Thoracic aorta (tissue), 2 donors: ENCODE data around the gene CAMK2D. TPM values are rescaled to one million over a fixed set of nuclear protein-coding genes. Genes with fewer than 3 reads are reported as not detected.

Experiments used
- ATAC-seq: fragments of 150-250 bp; one replicate; pipeline ENCODE4 v1.8.0; 2017; ENCODE audit warnings: low read depth; ENCODE audit not compliant: insufficient number of reproducible peaks, low FRiP score
- DNase-seq: peaks from one replicate; pipeline ENCODE4 v3.0.0-alpha.2; 2020; ENCODE audit warnings: low spot score
- H3K27ac ChIP-seq, 2 donors: fragments of 200-600 bp; sonication (generic); 1 replicate in 1 of 2; 2 replicates in 1 of 2; pipeline ENCODE4 v1.5.1; 2016; ENCODE audit warnings: mild to moderate bottlenecking in 2 of 2, moderate library complexity in 2 of 2
- H3K27me3 ChIP-seq: fragments of 200-600 bp; sonication (generic); replicated peaks from 2 replicates; pipeline ENCODE4 v1.6.0; 2016; ENCODE audit warnings: mild to moderate bottlenecking; ENCODE audit not compliant: insufficient read depth
- H3K36me3 ChIP-seq: fragments of 200-600 bp; sonication (generic); one replicate; pipeline ENCODE4 v1.5.1; 2016
- H3K4me1 ChIP-seq, 2 donors: fragments of 200-600 bp; sonication (generic); 1 replicate in 1 of 2; 2 replicates in 1 of 2; pipeline versions ENCODE4 v1.5.1 to v1.6.0; 2016; ENCODE audit warnings: low read depth in 2 of 2, mild to moderate bottlenecking in 1 of 2; ENCODE audit not compliant: control insufficient read depth in 1 of 2
- H3K4me3 ChIP-seq: fragments of 200-600 bp; sonication (generic); 2 replicates; pipeline ENCODE4 v1.5.1; 2016; ENCODE audit warnings: mild to moderate bottlenecking
- H3K9me3 ChIP-seq: fragments of 200-600 bp; sonication (generic); 2 replicates; pipeline ENCODE4 v1.5.1; 2016
- CTCF ChIP-seq: fragments of 200-600 bp; sonication (generic); IDR thresholded peaks from one replicate; pipeline ENCODE4 v1.5.1; 2019; ENCODE audit warnings: antibody characterized with exemption
- total RNA-seq, 2 donors: library from RNA; depleted of rRNA; stranded (reverse); fragments of >200 nt; gene quantifications; one replicate each; pipeline versions ENCODE4 v1.1.0 to v1.2.3, GENCODE V29; 2016

The CAMK2D gene
- total RNA-seq, 2 donors from 2014 or later: 50.6 to 70.1 TPM

GRCh38 chr4:113673450-113673849 lies 88.1 kb downstream of the CAMK2D start:
- peaks cover 34 to 69% of the 10 kb centered on the region in 2 donors for H3K4me1 ChIP-seq
- no peaks in the 10 kb centered on the region for H3K9me3 ChIP-seq
- TF ChIP-seq CTCF: no peak
- H3K27me3 ChIP-seq: no peaks in the 10 kb centered on the region
- no peaks in the 10 kb centered on the region for H3K36me3 ChIP-seq
- peak overlapping the region; percentile 17 to 42 for H3K27ac ChIP-seq
- DNase-seq: no peak
- no peak for ATAC-seq
- no peak overlapping the region for H3K4me3 ChIP-seq

DNA sequence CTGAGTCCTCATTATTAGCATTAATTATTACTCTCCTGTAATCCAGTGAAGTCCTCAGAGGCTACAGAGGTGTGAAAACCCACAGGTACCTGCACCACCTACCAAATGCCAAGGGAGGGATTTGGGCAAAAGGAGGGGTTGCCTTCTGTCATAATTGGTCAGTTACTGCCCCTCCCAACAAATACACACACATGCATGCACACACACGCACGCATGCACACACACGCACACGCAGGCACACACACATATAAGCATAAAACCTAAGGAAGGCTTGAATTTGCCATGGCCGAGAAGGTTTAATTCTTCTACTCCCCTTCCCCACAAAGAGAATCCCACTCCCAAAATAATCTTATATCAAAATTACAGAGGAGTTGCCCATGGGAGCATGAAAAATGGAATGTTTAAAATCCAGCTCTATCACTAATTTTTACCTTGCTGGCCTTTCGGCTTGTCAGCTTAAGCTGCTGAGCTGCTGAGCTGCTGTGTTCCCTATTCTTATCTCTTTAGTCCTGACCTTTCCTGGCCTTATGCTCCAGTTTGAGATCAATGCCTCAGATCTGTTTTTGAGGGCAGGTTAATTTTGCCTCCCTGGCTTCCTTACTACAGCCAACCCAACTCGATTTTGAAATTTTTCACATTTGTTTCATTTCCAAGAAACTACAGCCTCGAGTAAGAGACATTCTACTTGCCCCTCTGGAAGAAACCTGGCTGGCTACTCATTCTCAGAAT lies 95.0 kb downstream of the CAMK2D start:
- no peak overlapping the region for H3K4me3 ChIP-seq
- H3K27ac ChIP-seq: no peak overlapping the region
- ATAC-seq (no peak), DNase-seq (no peak)
- H3K36me3 ChIP-seq: no peaks in the 10 kb centered on the region
- H3K27me3 ChIP-seq: no peaks in the 10 kb centered on the region
- H3K4me1 ChIP-seq: peaks cover 20 to 40% of the 10 kb centered on the region in 2 donors
- no peak for TF ChIP-seq CTCF
- no peaks in the 10 kb centered on the region for H3K9me3 ChIP-seq

DNA sequence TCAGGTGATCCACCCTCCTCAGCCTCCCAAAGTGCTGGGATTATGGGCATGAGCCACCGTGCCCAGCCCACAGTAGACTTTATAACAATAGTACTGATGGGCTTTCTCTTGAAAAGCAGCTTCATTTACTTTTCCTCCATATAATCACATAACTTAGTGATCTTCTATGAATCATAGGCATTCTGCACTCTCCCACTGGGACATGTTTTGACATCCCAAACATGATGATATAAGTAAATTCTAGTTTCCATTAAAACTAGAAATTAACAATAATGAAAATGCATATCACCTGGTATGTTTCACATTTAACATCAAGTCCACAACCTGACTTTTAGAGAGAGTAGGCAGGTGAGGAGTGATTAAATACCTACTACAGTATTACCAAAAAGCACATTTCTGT lies 96.5 kb downstream of the CAMK2D start:
- no peak for TF ChIP-seq CTCF
- Histone ChIP-seq H3K9me3 (no peaks in the 10 kb centered on the region), H3K4me1 (peaks cover 11 to 29% of the 10 kb centered on the region in 2 donors), H3K27me3 (no peaks in the 10 kb centered on the region), H3K4me3 (no peak overlapping the region), H3K27ac (no peak overlapping the region), H3K36me3 (no peaks in the 10 kb centered on the region)
- DNase-seq (no peak), ATAC-seq (no peak)

GRCh38 chr4:113662581-113662980 lies 99.0 kb downstream of the CAMK2D start:
- ATAC-seq (no peak), DNase-seq (no peak)
- TF ChIP-seq CTCF: no peak
- H3K9me3 ChIP-seq: no peaks in the 10 kb centered on the region
- H3K27ac ChIP-seq: no peak overlapping the region
- H3K4me1 ChIP-seq: peaks cover 8 to 38% of the 10 kb centered on the region in 2 donors
- H3K36me3 ChIP-seq: no peaks in the 10 kb centered on the region
- no peak overlapping the region for H3K4me3 ChIP-seq
- H3K27me3 ChIP-seq: no peaks in the 10 kb centered on the region

GRCh38 chr4:113659127-113659526 lies 102.4 kb downstream of the CAMK2D start:
- H3K9me3 ChIP-seq: no peaks in the 10 kb centered on the region
- H3K27ac ChIP-seq: peak overlapping the region in 1 of 2 donors; percentile 28
- H3K4me1 ChIP-seq: peaks cover 5 to 31% of the 10 kb centered on the region in 2 donors
- DNase-seq (no peak), ATAC-seq (no peak)
- H3K36me3 ChIP-seq: no peaks in the 10 kb centered on the region
- H3K4me3 ChIP-seq: no peak overlapping the region
- TF ChIP-seq CTCF: no peak
- no peaks in the 10 kb centered on the region for H3K27me3 ChIP-seq
